ENCODE results near the gene ANKRD22.

DNA sequence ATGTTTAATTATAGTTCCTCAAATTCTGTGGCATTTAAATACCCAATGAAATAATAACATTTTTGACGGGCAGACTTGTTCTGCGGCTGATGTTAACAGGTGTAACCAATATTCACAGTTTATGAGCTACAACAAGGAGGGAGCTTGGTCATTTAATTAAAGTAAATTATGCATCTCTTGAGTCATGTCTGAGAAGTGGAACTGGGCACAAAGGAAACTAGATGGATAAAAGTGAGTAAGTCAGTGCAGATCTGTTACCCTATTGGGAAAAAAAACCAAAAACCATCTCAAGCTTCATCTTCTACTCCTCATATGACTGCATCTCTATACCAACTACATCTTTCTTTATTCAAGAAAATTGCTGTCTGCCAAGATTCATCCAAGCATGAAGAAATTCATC lies 24.0 kb downstream of the ANKRD22 start:
- TF ChIP-seq POLR2A (IDR thresholded peaks at IDR 0.05; ENCODE audit: low read length) (no peak), GATA1 (IDR thresholded peaks at IDR 0.05; ENCODE audit: low read depth, low read length) (no peak)

All from erythroblast (primary cell).